ENCODE measurements around the gene KSR1. TPM values are rescaled to one million over a fixed set of nuclear protein-coding genes. Genes with fewer than 3 reads are reported as not detected.

The KSR1 gene
- polyA plus RNA-seq, 4 donors = 8.6 to 73.8 (median 12.9) TPM

DNA sequence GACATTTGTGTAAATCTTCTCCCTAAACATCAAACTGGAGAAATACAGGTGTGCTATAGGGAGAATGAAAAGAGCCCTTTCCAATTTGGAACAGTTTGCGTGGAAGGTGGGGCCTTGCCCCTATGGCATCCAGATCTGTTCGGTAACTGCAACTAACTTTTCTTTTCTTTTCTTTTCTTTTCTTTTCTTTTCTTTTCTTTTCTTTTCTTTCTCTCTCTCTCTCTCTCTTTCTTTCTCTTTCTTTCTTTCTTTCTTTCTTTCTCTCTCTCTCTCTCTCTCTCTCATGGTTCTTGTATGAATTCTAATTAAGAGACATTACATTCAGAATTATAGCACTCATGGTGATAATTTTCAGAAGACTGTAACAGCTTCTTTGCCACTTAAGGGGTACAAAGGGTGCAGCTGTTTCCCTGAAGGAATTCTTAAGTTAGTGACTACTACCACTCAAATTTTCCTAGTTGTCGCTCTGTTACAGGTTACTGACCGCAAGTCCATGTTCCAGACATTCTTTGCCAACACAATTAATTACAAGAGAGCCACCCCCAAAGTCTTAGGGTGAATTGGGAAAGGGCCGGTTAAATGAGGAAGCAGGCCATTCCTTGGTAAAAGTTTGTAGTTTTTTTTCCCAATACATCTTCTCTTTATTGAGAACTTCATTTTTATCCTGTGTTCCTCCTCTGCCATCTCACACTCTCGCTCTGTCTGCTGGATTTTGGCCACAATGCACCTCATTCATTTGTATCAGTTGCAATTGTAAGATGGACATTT, 69.8 kb downstream of the KSR1 start:
- FAIRE-seq = no peak
- no peaks in the 10 kb centered on the region for H3K9me3 ChIP-seq (ENCODE audit: control insufficient read depth in 2 of 2, insufficient read depth in 1 of 2, low read depth in 1 of 2, low read length in 1 of 2)
- peaks cover 0 to 44% (median 21%) of the 10 kb centered on the region in 3 donors for H3K4me1 ChIP-seq (ENCODE audit: control insufficient read depth in 3 of 3, insufficient read depth in 2 of 3, low read depth in 1 of 3, low read length in 2 of 3)
- no peak overlapping the region for H3K4me3 ChIP-seq (ENCODE audit: low read depth in 1 of 3, low read length in 3 of 3)
- no peak for DNase-seq
- WGBS, 3 donors = 88 to 94% (median 90%) methylated on average over 6 of the region's 6 CpGs
- peak overlapping the region in 1 of 3 donors; percentile 30 for H3K27ac ChIP-seq (ENCODE audit: low read depth in 1 of 3, low read length in 2 of 3)
- no peaks in the 10 kb centered on the region for H3K27me3 ChIP-seq (ENCODE audit: control insufficient read depth in 3 of 3, insufficient read depth in 3 of 3, low read length in 3 of 3)
- peaks cover 0 to 2% (median 0%) of the 10 kb centered on the region in 3 donors for H3K36me3 ChIP-seq (ENCODE audit: control insufficient read depth in 3 of 3, insufficient read depth in 2 of 3, low read depth in 1 of 3, low read length in 3 of 3)

DNA sequence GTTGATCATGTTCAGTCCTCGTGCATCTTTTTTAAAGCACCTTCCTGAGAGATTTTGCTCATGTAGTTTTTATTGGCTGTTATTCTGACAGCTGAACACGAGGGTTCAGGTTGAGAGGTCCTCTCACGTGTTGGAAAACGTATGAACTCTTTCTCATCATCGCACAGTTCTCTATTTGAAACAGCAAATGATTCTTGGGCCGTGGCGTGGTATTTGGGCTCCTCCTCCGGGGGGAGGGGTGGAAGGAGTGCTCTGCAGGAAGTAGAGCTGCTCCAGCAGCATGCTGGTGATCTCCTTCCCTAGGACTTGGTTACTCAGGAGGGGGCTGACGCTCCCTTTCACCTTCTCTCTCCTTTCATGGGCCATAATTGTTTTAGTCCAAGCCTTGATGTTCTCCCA, 70.4 kb downstream of the KSR1 start:
- H3K27ac ChIP-seq (ENCODE audit: low read depth in 1 of 3, low read length in 2 of 3) = peak overlapping the region in 2 of 3 donors; percentile 5 to 30
- DNase-seq (peak; percentile 48 to 72), FAIRE-seq (no peak)
- 7 to 10% (median 9%) methylated on average over 9 of the region's 9 CpGs for WGBS, 3 donors
- peaks cover 0 to 2% (median 0%) of the 10 kb centered on the region in 3 donors for H3K36me3 ChIP-seq (ENCODE audit: control insufficient read depth in 3 of 3, insufficient read depth in 2 of 3, low read depth in 1 of 3, low read length in 3 of 3)
- no peak overlapping the region for H3K4me3 ChIP-seq (ENCODE audit: low read depth in 1 of 3, low read length in 3 of 3)
- no peaks in the 10 kb centered on the region for H3K9me3 ChIP-seq (ENCODE audit: control insufficient read depth in 2 of 2, insufficient read depth in 1 of 2, low read depth in 1 of 2, low read length in 1 of 2)
- H3K4me1 ChIP-seq (ENCODE audit: control insufficient read depth in 3 of 3, insufficient read depth in 2 of 3, low read depth in 1 of 3, low read length in 2 of 3) = peaks cover 0 to 44% (median 21%) of the 10 kb centered on the region in 3 donors
- H3K27me3 ChIP-seq (ENCODE audit: control insufficient read depth in 3 of 3, insufficient read depth in 3 of 3, low read length in 3 of 3) = no peaks in the 10 kb centered on the region

- 72 to 86% (median 83%) methylated on average over 7 of the region's 7 CpGs for WGBS, 3 donors
Observed at GRCh38 chr17:27529230-27529796, 73.1 kb downstream of the KSR1 start.

DNA sequence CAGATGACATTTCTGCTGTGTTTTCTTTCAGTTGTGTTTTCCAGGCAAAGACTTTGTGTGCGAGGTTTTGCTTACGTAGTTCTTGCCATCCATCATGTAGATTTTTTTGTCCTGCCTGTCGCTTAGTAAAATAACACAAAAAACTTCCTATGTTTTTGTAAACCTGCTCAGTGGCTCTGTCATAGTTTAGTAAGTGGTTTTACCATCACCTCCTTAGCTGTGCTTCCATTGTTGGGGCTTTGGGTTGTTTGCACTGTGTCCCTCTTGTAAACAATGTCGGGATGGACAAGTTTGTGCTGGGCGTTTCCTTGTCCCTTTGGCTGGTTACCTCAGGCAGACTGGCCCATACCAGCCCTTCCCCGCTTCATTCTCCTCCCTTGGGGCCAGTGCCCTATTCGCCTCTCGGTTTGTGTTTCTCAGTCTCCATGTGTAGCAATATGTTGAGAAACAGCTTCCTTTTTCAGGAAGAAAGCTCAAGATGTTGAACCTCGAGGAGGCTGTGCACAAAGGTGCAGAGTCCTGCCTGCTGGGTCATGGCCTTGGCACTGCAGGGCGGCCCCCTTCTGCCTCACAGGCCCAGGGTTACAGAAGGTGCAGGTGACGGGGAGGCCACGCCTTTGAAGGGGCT, 74.6 kb downstream of the KSR1 start:
- FAIRE-seq (no peak), DNase-seq (peak in 1 of 2 donors; percentile 86)
- WGBS, 3 donors = 62 to 74% (median 65%) methylated on average over 12 of the region's 12 CpGs
- Histone ChIP-seq H3K4me3 (ENCODE audit: low read depth in 1 of 3, low read length in 3 of 3) (no peak overlapping the region), H3K9me3 (ENCODE audit: control insufficient read depth in 2 of 2, insufficient read depth in 1 of 2, low read depth in 1 of 2, low read length in 1 of 2) (no peaks in the 10 kb centered on the region), H3K36me3 (ENCODE audit: control insufficient read depth in 3 of 3, insufficient read depth in 2 of 3, low read depth in 1 of 3, low read length in 3 of 3) (peaks cover 0 to 6% (median 0%) of the 10 kb centered on the region in 3 donors), H3K4me1 (ENCODE audit: control insufficient read depth in 3 of 3, insufficient read depth in 2 of 3, low read depth in 1 of 3, low read length in 2 of 3) (peaks cover 4 to 68% (median 19%) of the 10 kb centered on the region in 3 donors), H3K27me3 (ENCODE audit: control insufficient read depth in 3 of 3, insufficient read depth in 3 of 3, low read length in 3 of 3) (no peaks in the 10 kb centered on the region), H3K27ac (ENCODE audit: low read depth in 1 of 3, low read length in 2 of 3) (peak overlapping the region in 2 of 3 donors; percentile 51 to 80)

More at GRCh38 chr17:27529230-27529796, 73.1 kb downstream of the KSR1 start:
- H3K27ac ChIP-seq (ENCODE audit: low read depth in 1 of 3, low read length in 2 of 3) = peak overlapping the region in 2 of 3 donors; percentile 6 to 17
- DNase-seq = peak in 1 of 2 donors; percentile 37
- no peak overlapping the region for H3K4me3 ChIP-seq (ENCODE audit: low read depth in 1 of 3, low read length in 3 of 3)
- no peaks in the 10 kb centered on the region for H3K9me3 ChIP-seq (ENCODE audit: control insufficient read depth in 2 of 2, insufficient read depth in 1 of 2, low read depth in 1 of 2, low read length in 1 of 2)
- H3K36me3 ChIP-seq (ENCODE audit: control insufficient read depth in 3 of 3, insufficient read depth in 2 of 3, low read depth in 1 of 3, low read length in 3 of 3) = peaks cover 0 to 6% (median 0%) of the 10 kb centered on the region in 3 donors
- no peaks in the 10 kb centered on the region for H3K27me3 ChIP-seq (ENCODE audit: control insufficient read depth in 3 of 3, insufficient read depth in 3 of 3, low read length in 3 of 3)
- FAIRE-seq = no peak
- H3K4me1 ChIP-seq (ENCODE audit: control insufficient read depth in 3 of 3, insufficient read depth in 2 of 3, low read depth in 1 of 3, low read length in 2 of 3) = peaks cover 0 to 53% (median 13%) of the 10 kb centered on the region in 3 donors

DNA sequence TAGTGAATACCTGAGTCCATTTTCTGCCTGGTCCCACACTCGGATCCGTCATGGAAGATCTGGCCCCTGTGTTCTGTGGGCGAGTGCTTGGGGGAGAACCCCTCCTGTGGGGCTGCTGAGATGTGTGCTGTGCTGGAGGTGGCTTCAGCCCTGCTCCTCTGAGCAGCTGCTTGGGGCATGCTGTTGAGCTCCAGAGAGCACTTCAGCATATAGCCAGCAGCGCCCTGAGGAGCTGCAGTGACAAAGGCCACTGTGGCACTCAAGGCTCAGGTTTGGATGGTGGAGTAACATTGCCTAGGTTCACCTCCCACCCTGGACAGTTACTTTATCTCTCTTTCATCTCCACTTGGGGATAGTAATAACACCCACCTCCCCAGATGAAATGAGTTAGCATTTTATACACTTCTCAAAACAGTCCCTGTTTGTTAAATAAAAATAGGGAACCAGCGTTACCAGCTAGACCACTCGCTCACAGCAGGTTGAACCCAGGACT, 75.3 kb downstream of the KSR1 start:
- Histone ChIP-seq H3K27me3 (ENCODE audit: control insufficient read depth in 3 of 3, insufficient read depth in 3 of 3, low read length in 3 of 3) (no peaks in the 10 kb centered on the region), H3K27ac (ENCODE audit: low read depth in 1 of 3, low read length in 2 of 3) (peak overlapping the region in 2 of 3 donors; percentile 57 to 80), H3K36me3 (ENCODE audit: control insufficient read depth in 3 of 3, insufficient read depth in 2 of 3, low read depth in 1 of 3, low read length in 3 of 3) (peaks cover 0 to 6% (median 0%) of the 10 kb centered on the region in 3 donors), H3K4me1 (ENCODE audit: control insufficient read depth in 3 of 3, insufficient read depth in 2 of 3, low read depth in 1 of 3, low read length in 2 of 3) (peaks cover 6 to 69% (median 20%) of the 10 kb centered on the region in 3 donors), H3K4me3 (ENCODE audit: low read depth in 1 of 3, low read length in 3 of 3) (no peak overlapping the region), H3K9me3 (ENCODE audit: control insufficient read depth in 2 of 2, insufficient read depth in 1 of 2, low read depth in 1 of 2, low read length in 1 of 2) (no peaks in the 10 kb centered on the region)
- WGBS, 3 donors = 84 to 91% (median 85%) methylated on average over 6 of the region's 6 CpGs
- DNase-seq (no peak), FAIRE-seq (no peak)

- peak overlapping the region in 2 of 3 donors; percentile 77 to 80 for H3K27ac ChIP-seq (ENCODE audit: low read depth in 1 of 3, low read length in 2 of 3)
- H3K4me1 ChIP-seq (ENCODE audit: control insufficient read depth in 3 of 3, insufficient read depth in 2 of 3, low read depth in 1 of 3, low read length in 2 of 3) = peaks cover 7 to 70% (median 21%) of the 10 kb centered on the region in 3 donors
- H3K9me3 ChIP-seq (ENCODE audit: control insufficient read depth in 2 of 2, insufficient read depth in 1 of 2, low read depth in 1 of 2, low read length in 1 of 2) = no peaks in the 10 kb centered on the region
- WGBS, 3 donors = 80 to 90% (median 90%) methylated on average over 23 of the region's 23 CpGs
- H3K36me3 ChIP-seq (ENCODE audit: control insufficient read depth in 3 of 3, insufficient read depth in 2 of 3, low read depth in 1 of 3, low read length in 3 of 3) = peaks cover 0 to 6% (median 0%) of the 10 kb centered on the region in 3 donors
- DNase-seq (peak in 1 of 2 donors; percentile 40), FAIRE-seq (no peak)
- no peaks in the 10 kb centered on the region for H3K27me3 ChIP-seq (ENCODE audit: control insufficient read depth in 3 of 3, insufficient read depth in 3 of 3, low read length in 3 of 3)
- no peak overlapping the region for H3K4me3 ChIP-seq (ENCODE audit: low read depth in 1 of 3, low read length in 3 of 3)
Observed at GRCh38 chr17:27532269-27533263, 76.3 kb downstream of the KSR1 start.

DNA sequence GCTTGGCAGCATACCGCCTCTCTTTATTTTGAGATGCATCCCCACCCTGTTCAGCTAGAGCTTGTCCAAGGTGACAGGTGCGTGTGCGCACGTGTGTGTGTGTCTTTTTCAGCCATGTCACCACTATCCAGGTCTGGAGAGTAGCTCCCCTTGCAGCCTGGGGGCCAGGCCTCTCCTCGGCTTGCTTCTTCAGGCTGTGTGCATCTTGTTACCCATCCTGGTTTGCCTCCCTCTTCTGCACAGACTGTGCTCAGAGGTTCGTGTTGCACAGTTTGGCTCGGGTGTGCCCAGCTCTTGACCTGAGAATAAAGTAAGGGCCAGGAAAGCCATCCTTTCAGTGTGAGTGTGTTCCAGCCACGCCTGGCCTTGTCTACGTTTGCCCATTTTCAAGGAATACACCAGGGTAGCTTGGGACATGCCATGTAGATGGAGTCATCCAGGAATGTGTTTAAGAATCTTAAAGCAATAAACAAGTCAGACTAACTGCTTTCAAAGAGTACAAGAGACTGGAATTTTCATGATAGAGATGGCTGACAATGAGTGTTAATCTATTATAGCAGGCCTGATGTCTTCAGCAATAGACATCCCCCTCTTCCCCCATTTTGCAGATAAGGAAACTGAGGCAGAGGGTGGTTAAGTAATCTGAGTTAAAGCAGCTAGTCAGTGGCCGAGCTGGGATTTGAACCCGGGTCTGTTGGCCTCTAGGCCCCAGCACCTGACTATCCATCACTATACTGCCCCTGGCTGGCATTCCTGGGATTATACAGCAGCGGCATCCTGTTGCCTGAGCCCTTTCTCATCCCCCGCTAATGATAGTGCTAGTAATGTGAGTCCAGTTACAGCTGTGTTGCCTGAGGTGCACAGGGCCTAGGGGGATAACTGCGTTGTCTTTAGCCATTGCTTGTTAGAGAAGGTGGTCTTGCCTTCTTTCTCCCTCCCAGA, 77.9 kb downstream of the KSR1 start:
- no peak for DNase-seq
- no peaks in the 10 kb centered on the region for H3K9me3 ChIP-seq (ENCODE audit: control insufficient read depth in 2 of 2, insufficient read depth in 1 of 2, low read depth in 1 of 2, low read length in 1 of 2)
- H3K27me3 ChIP-seq (ENCODE audit: control insufficient read depth in 3 of 3, insufficient read depth in 3 of 3, low read length in 3 of 3) = no peaks in the 10 kb centered on the region
- WGBS, 3 donors = 87 to 89% (median 88%) methylated on average over 14 of the region's 14 CpGs
- peaks cover 7 to 77% (median 21%) of the 10 kb centered on the region in 3 donors for H3K4me1 ChIP-seq (ENCODE audit: control insufficient read depth in 3 of 3, insufficient read depth in 2 of 3, low read depth in 1 of 3, low read length in 2 of 3)
- H3K27ac ChIP-seq (ENCODE audit: low read depth in 1 of 3, low read length in 2 of 3) = peak overlapping the region in 2 of 3 donors; percentile 7 to 93
- no peak overlapping the region for H3K4me3 ChIP-seq (ENCODE audit: low read depth in 1 of 3, low read length in 3 of 3)
- peaks cover 0 to 6% (median 0%) of the 10 kb centered on the region in 3 donors for H3K36me3 ChIP-seq (ENCODE audit: control insufficient read depth in 3 of 3, insufficient read depth in 2 of 3, low read depth in 1 of 3, low read length in 3 of 3)
- no peak for FAIRE-seq
